Pancreas (tissue), 10 donors: ENCODE results near the gene ZMIZ2. TPM values are rescaled to one million over a fixed set of nuclear protein-coding genes. Genes with fewer than 3 reads are reported as not detected.
"Not testable (repeated sequence)": the region's sequence is repeated elsewhere in the genome, so short reads cannot be mapped to it uniquely, and the experiment has no call there.

ENCODE experiments used
- ATAC-seq, 4 donors: fragments of 200-7000 bp; cut with Tn5 transposase; one replicate each; pipeline versions ENCODE4 v1.8.0 to v1.9.1; 2020; ENCODE audit warnings: mild to moderate bottlenecking in 4 of 4, moderate library complexity in 4 of 4
- DNase-seq, 6 donors: peaks; one replicate each; pipeline ENCODE4 v3.0.0-alpha.2; 2020
- FAIRE-seq: peaks from 2 replicates; lab custom pipeline; 2012; peaks lifted over from hg19 to GRCh38; lab: Jason Lieb, UNC
- H3K27ac ChIP-seq, 4 donors: fragments of 200-600 bp; sonication (generic); 1 replicate in 3 of 4; 2 replicates in 1 of 4; pipeline versions ENCODE4 v1.5.0 to v1.8.0; 2020
- H3K27me3 ChIP-seq, 4 donors: fragments of 200-600 bp; one replicate each; pipeline ENCODE4 v1.8.0; 2021
- H3K36me3 ChIP-seq, 3 donors: fragments of 200-600 bp; sonication (generic) in 1 of 3; one replicate each; pipeline versions ENCODE4 v1.5.0 to v1.8.0; 2020 to 2021
- H3K4me1 ChIP-seq, 3 donors: fragments of 200-600 bp; one replicate each; pipeline ENCODE4 v1.8.0; 2021
- H3K4me3 ChIP-seq, 4 donors: fragments of 200-600 bp; sonication (generic) in 2 of 4; one replicate each; pipeline versions ENCODE4 v1.5.0 to v1.8.0; 2020 to 2021
- H3K9me3 ChIP-seq, 4 donors: fragments of 200-600 bp; one replicate each; pipeline ENCODE4 v1.8.0; 2021
- CTCF ChIP-seq, 4 donors: fragments of 200-600 bp; sonication (generic) in 3 of 4; IDR thresholded peaks; one replicate each; pipeline versions ENCODE4 v1.5.0 to v1.8.0; 2021; ENCODE audit warnings: antibody characterized with exemption in 4 of 4
- WGBS, 2 donors: extraction: QIAGEN DNeasy Blood & Tissue Kit; methylation state at CpG; one replicate each; pipeline ENCODE4 v1.1.7; 2013; 5-methylcytosine and 5-hydroxymethylcytosine counted together
- intact Hi-C, 3 donors: fragments of 100-400 bp; cut with DNase I; formaldehyde crosslinking; loops; one replicate each; pipeline versions ENCODE4 v1.11.1 to v1.14.2; 2022
- polyA plus RNA-seq, 2 donors: library from polyadenylated mRNA; stranded (reverse); fragments of 200-250 nt; gene quantifications; one replicate each; pipeline ENCODE4 v1.2.3, GENCODE V29; 2013
- total RNA-seq, 6 donors: library from RNA; stranded (reverse); fragmentation: NEBNext Ultra II Directional in 4 of 6; extraction: Animal tissue kit (Norgen Biotek cat#: 25700) in 4 of 6; gene quantifications; one replicate each; pipeline versions ENCODE4 v1.2.1 to v1.2.4, GENCODE V29; 2021 to 2023
- donor health status: healthy with polysubstance abuse.
- donor health status: DM: no; HTN: no; CAD: no; lungs with moderate emphysema.
- donor health status: DM: no; HTN: no; CAD: no.
- donor health status: control.
- donor health status: control.
- donor health status: Bipolar disorder and iron deficiency.
- donor health status: DM: yes; HTN: yes; CAD: no.
- donor health status: DM: no; HTN: no; CAD: no.
- donor health status: DM: no; HTN: no; CAD: no.
- donor health status: DM: yes; HTN: yes; CAD: no.

ZMIZ2 gene
- total and polyA plus RNA-seq, 8 donors = 38.4 to 199 (median 58.1) TPM

- 80 to 94% methylated on average over 1 of the region's 1 CpG for WGBS, 2 donors
- Histone ChIP-seq H3K9me3 (no peaks in the 10 kb centered on the region), H3K4me1 (no peaks in the 10 kb centered on the region), H3K27ac (no peak overlapping the region), H3K36me3 (no peaks in the 10 kb centered on the region), H3K27me3 (no peaks in the 10 kb centered on the region), H3K4me3 (no peak overlapping the region)
- no peak for ATAC-seq
- no peak for TF ChIP-seq CTCF (IDR thresholded peaks at IDR 0.05)
- intact Hi-C loops = no loop called here
- DNase-seq = no peak
- FAIRE-seq = no peak
These were observed 20.7 kb upstream of the ZMIZ2 start for GRCh38 chr7:44727937-44728262.

GRCh38 chr7:44729949-44730590, 18.6 kb upstream of the ZMIZ2 start:
- no peak for FAIRE-seq
- no peaks in the 10 kb centered on the region for H3K4me1 ChIP-seq
- H3K36me3 ChIP-seq = no peaks in the 10 kb centered on the region
- no peak overlapping the region for H3K27ac ChIP-seq
- no peak for DNase-seq
- intact Hi-C loops = no loop called here
- ATAC-seq = no peak
- no peak for TF ChIP-seq CTCF (IDR thresholded peaks at IDR 0.05)
- H3K4me3 ChIP-seq = no peak overlapping the region
- whole genome bisulfite sequencing, 2 donors = 76 to 86% methylated on average over 12 of the region's 12 CpGs
- no peaks in the 10 kb centered on the region for H3K27me3 ChIP-seq
- no peaks in the 10 kb centered on the region for H3K9me3 ChIP-seq

GRCh38 chr7:44732971-44733370, 15.7 kb upstream of the ZMIZ2 start:
- H3K9me3 ChIP-seq, ATAC-seq, intact Hi-C loops, H3K36me3 ChIP-seq, H3K27ac ChIP-seq, H3K4me1 ChIP-seq, H3K27me3 ChIP-seq, DNase-seq, FAIRE-seq, H3K4me3 ChIP-seq: not testable (repeated sequence)
- 88 to 93% methylated on average over 6 of the region's 6 CpGs for WGBS, 2 donors

GRCh38 chr7:44733708-44734481, 14.8 kb upstream of the ZMIZ2 start:
- FAIRE-seq (no peak), ATAC-seq (no peak), DNase-seq (no peak)
- H3K9me3 ChIP-seq = no peaks in the 10 kb centered on the region
- no peaks in the 10 kb centered on the region for H3K36me3 ChIP-seq
- H3K27me3 ChIP-seq = no peaks in the 10 kb centered on the region
- H3K4me1 ChIP-seq = no peaks in the 10 kb centered on the region
- 71 to 76% methylated on average over 5 of the region's 5 CpGs for WGBS, 2 donors
- intact Hi-C loops = no loop called here
- no peak for TF ChIP-seq CTCF (IDR thresholded peaks at IDR 0.05)
- H3K27ac ChIP-seq = no peak overlapping the region
- no peak overlapping the region for H3K4me3 ChIP-seq

- Histone ChIP-seq H3K27ac (no peak overlapping the region), H3K4me1 (no peaks in the 10 kb centered on the region), H3K27me3 (no peaks in the 10 kb centered on the region), H3K4me3 (no peak overlapping the region), H3K9me3 (no peaks in the 10 kb centered on the region), H3K36me3 (no peaks in the 10 kb centered on the region)
- no peak for FAIRE-seq
- 86 to 91% methylated on average over 5 of the region's 5 CpGs for WGBS, 2 donors
- ATAC-seq = no peak
- DNase-seq = no peak
- TF ChIP-seq CTCF (IDR thresholded peaks at IDR 0.05) = no peak
- intact Hi-C loops = no loop called here
These were observed 13.1 kb upstream of the ZMIZ2 start for GRCh38 chr7:44735403-44736165.
